Activated naive CD4-positive, alpha-beta T cell treated with Interleukin-2 at 50 U/mL for 16 hours (primary cell): Measurements from ENCODE around the gene CD209.
A peak's percentile ranks its signal among the peaks of the same experiment; 100 is the strongest.
"Not testable (repeated sequence)": the region's sequence is repeated elsewhere in the genome, so short reads cannot be mapped to it uniquely, and the experiment has no call there.

Experiments used
- DNase-seq: peaks from one replicate; pipeline ENCODE4 v3.0.0-alpha.2; 2020

The CD209 gene

DNA sequence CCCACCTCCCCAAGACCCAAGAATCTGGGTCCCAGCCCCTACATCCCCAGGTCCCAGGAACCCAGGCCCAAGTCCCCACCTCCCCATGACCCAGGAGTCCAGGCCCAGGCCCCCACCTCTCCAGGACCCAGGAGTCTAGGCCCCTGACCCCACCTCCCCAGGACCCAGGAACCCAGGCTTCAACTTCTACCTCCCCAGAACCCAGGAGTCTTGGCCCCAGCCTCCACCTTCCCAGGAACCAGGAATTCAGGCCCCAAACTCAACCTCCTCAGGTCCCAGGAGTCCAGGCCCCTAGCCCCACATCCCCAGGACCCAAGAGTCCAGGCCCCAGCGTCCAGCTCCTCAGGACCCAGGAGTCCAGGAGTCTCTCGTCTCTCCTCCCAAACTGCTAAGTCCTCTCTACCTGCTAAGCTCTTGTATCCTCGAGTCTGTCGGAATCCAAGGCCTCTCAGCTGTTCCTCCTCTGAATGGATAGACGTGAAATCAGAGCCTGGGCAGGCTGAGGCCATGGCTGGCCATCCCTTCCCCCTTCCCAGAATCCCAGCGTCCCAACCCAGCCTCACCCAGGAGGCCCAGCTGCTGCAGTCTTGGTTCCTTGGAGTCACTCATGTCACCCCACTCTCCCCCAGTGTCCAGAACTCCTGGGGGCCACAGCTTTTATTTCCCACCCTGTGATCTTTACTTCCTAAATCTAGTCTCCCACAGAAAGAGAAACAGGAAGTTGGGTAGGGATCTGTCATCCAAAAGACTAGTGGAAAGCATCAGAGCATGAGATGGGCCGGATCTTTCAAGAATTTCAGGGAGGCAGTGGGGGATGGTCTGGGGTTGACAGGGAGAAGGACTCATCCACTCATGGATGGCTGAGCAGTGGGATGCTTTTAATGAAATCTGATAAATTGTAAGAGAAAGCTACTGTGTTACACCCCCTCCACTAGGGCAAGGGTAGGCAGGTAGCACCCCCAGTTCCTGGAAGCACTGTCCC is at the start of gene CD209:
CD209 (minus strand) TSS at position 632 of the 982 bp plus-strand sequence; CDS start at position 609, 23 bp downstream.
- no peak for DNase-seq

DNA sequence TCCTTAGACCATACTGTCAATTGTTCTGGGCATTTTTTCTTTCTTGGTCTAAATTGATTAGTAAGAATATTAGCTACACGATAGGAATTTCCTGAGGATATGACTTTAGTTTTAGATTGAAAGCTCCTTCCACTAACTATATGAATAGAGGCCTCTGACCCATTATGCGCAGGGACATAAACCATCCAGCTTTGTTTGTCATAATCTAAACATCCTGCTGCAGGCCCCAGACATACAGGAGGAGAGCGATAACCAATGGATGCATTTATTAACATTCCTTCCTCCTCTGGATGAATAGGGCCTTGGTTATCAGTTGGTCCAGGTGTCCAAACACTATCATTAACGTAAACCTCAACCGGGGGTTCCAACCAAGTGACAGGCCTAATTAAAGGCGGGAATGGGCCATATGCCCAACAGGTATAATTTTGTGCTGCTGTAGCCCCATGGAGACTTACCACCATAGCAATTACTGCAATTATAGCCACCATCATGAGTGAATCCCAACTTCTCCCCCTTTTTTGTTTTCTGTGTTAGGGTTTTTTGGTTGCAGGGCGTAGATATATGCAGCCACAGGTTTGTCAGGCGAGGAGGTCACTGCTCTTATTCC is 48.3 kb upstream of the CD209 start:
- DNase-seq, result no peak

DNA sequence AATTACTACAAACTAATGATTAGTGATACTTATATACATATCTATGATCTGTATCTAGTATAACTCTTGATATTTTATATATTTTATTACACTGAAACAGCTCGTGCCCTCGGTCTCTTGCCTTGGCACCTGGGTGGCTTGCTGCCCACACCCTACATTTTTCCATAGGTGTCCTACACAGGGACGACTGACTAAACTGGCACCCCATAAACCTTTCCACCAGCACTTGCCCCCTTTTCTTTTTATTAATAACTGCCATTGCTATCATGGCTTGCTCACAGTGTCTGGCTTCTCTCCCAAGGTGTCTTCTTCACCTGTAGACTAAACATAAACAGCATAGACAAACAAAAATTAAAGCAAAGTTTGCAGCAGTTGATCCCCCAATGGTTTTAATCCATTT is 46.2 kb upstream of the CD209 start:
- DNase-seq, result no peak

- DNase-seq, result not testable (repeated sequence)
Observed at GRCh38 chr19:7792701-7793100, 45.4 kb upstream of the CD209 start.

- DNase-seq, result no peak
Observed at GRCh38 chr19:7792281-7792680, 44.9 kb upstream of the CD209 start.

- DNase-seq, result no peak
Observed at GRCh38 chr19:7790416-7790815, 43.1 kb upstream of the CD209 start.

- peak; percentile 22 for DNase-seq
Observed at GRCh38 chr19:7789447-7789846, 42.1 kb upstream of the CD209 start.

DNA sequence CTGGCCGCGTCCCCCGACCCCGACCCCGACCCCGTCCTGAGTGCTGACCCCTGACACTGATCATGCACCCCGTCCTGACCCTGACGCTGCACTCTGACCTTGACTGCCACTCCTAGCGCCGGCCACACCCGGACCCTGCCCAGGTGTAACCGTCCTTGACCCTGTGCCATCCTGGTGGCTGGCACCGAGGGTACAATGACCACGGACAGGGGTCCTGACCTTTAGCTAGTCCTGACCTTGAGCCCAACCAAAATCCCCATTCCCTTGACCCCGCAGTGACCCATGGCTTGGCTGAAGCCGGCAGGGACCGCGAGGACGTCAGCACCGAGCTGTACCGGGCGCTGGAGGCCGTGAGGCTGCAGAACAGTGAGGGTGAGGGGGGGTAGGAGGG is 41.6 kb upstream of the CD209 start:
- DNase-seq, result no peak

GRCh38 chr19:7788178-7788932 is 41.0 kb upstream of the CD209 start:
- DNase-seq, result no peak

GRCh38 chr19:7787602-7788177 is 40.4 kb upstream of the CD209 start:
- DNase-seq, result no peak

GRCh38 chr19:7787141-7787540 is 39.8 kb upstream of the CD209 start:
- no peak for DNase-seq

DNA sequence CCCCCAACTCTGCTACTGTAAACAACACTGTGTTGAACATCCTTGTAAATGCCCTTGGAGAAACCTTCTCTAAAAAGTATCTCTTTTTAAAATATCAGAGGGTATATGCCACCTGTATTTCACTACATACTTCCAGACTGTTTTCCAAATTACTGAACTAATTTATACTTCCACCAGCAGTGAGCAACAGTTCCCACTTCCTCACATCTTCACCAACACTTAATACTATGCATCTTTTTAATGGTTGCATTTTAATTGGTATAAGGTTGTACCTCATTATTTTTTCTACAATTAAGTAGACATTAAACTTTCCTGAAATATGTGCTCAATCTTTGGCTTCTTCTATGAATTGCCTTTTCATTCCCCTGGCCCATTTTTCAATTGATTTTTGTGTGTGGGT is 37.5 kb upstream of the CD209 start:
- DNase-seq, result no peak

DNA sequence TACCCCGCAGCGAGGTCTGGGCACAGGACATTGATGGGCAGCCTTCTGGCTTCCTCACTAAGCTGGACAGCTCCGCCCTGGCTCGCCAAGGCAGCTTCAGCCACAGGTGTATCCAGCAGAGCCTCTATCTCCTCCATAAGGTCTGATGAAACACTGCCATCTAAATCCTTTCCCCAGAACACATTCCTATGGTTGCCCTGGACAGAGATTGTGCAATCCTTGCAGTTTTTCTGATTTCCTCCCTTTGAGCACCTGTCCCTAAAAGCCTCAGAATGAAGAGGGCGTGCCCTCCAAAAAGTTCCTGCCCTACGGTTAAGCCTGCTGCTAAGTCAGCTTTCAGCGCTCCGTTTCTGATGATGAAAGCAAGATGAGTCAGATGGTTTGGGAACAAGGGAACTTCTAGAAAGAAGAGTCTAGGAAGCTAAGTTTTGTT is 36.7 kb upstream of the CD209 start:
- DNase-seq, result no peak

GRCh38 chr19:7781157-7781556 is 33.8 kb upstream of the CD209 start:
- DNase-seq, result no peak

DNA sequence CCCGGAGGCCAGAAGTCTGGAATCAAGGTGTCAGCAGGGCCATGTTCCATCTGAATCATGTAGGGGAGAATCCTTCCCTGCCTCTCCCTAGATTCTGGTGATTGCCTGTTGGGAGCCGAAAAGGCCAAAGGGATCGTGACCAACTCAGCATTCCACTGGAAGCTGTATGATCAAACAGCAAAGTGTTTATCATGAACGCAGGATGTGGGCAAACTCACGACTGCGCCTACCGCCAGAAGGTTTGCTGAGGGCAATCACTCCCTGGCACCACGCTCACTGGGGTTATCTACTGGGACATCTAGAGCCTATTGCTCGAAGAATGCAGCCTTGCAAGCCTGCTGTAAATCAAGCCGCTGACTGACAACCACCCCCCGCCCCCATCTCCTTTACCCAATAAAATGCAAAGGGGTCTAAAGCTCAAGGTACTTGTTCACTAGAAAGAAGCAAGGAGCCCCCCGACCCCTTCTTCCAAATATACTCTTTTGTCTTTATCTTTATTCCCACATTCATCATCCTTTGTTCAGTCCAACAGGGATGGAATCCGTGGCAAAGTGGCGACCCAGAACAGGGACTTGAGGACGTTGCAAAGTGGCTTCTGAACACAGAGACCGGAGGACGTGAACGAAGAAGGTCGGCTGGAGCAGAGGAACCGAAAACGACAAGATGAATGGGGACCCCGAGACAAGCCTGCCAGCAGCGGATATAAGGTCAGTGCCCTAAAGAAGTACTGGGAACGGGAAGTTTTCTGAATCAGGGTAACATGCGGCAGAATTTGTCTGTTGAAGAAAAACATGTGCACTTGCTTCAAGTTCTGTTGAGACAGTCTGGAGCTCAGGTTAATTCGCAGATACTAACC is 32.5 kb upstream of the CD209 start:
- DNase-seq, result no peak

DNA sequence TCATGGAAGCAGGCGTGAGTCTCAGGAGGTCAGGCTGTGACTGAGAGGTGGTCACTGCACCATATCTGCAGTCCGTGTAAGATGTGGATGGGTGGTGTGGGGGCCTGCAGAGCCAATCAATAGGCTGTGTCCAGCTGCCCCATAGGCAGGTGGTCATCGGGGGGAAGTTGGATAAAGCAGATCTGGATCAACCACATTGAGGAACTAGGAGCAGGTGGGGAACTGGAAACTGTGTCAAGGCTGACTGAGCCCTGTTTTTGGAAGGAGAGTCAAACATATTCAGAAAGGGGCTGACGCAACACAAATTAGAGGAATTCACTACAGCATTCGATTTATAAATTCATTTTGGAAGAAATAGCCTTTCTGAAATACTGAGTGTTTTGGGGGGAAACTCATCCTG is 30.7 kb upstream of the CD209 start:
- DNase-seq, result no peak

- no peak for DNase-seq
Observed at GRCh38 chr19:7775761-7776160, 28.4 kb upstream of the CD209 start.

DNA sequence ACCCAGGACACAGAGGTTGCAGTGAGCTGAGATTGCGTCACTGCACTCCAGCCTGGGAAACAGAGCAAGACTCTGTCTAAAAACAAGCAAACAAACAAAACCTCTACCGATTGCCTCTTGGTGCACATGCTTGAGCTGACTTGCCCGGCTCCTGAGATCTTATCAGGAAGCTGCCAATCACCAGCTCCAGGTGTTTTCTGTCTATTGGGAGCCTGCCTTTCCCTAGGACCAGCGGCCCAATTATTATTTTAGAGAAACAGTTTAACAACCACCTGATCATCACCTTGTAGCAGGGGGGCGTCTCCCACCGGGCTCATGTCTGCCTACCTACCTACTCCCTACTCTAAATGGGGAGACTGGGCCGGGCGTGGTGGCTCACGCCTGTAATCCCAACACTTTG is 26.5 kb upstream of the CD209 start:
- no peak for DNase-seq

- DNase-seq, result peak; percentile 35
Observed at GRCh38 chr19:7772752-7773291, 25.5 kb upstream of the CD209 start.

GRCh38 chr19:7771072-7771471 is 23.7 kb upstream of the CD209 start:
- DNase-seq, result no peak

GRCh38 chr19:7769171-7769570 is 21.8 kb upstream of the CD209 start:
- DNase-seq, result no peak

GRCh38 chr19:7767487-7767886 is 20.2 kb upstream of the CD209 start:
- no peak for DNase-seq
